SK-N-SH (cell line): ENCODE data around the gene LEF1. TPM values are rescaled to one million over a fixed set of nuclear protein-coding genes. Genes with fewer than 3 reads are reported as not detected.

ENCODE experiments used
- CTCF ChIA-PET: fragments of 300-600, 350-600 bp; formaldehyde crosslinking; extraction: SDS; loops from one replicate; lab custom pipeline; 2021; lab: Yijun Ruan, JAX
- POLR2A ChIA-PET: fragments of 350-600 bp; sonication (Branson Sonifier 250); formaldehyde crosslinking; extraction: SDS; loops from one replicate; lab custom pipeline; 2020; ENCODE audit warnings: antibody characterized with exemption, inconsistent platforms; lab: Yijun Ruan, JAX
- DNase-seq: peaks from one replicate; pipeline ENCODE4 v3.0.0; 2012
- H2AFZ ChIP-seq: fragments of 200-600 bp; sonication (generic); 2 replicates; pipeline ENCODE4 v1.8.1; 2016; ENCODE audit warnings: antibody characterized with exemption, mild to moderate bottlenecking, low read depth
- H3F3A ChIP-seq: fragments of 200-600 bp; sonication (generic); replicated peaks from 2 replicates; pipeline ENCODE3; 2016; ENCODE audit warnings: antibody characterized with exemption, mild to moderate bottlenecking; ENCODE audit not compliant: insufficient read depth
- H3K27ac ChIP-seq, 2 experiments: fragments of 200-500 bp in 1 of 2; fragments of 200-600 bp in 1 of 2; sonication (Bioruptor generic) in 1 of 2; sonication (generic), shearing (Covaris generic) in 1 of 2; 2 replicates each; pipeline versions ENCODE4 v1.5.1 to v1.6.1; 2014 to 2016; ENCODE audit warnings: low read depth in 2 of 2, inconsistent platforms in 1 of 2, low read length in 1 of 2, mild to moderate bottlenecking in 1 of 2, mixed read lengths in 1 of 2
- H3K27me3 ChIP-seq: fragments of 200-600 bp; sonication (generic), shearing (Covaris generic); 2 replicates; pipeline ENCODE4 v1.6.1; 2016; ENCODE audit warnings: mixed run types; ENCODE audit not compliant: insufficient read depth
- H3K36me3 ChIP-seq, 2 experiments: fragments of 200-500 bp in 1 of 2; fragments of 200-600 bp in 1 of 2; sonication (Bioruptor generic) in 1 of 2; sonication (generic) in 1 of 2; replicated peaks in 1 of 2; 2 replicates each; pipeline versions ENCODE3 to v1.5.1; 2014 to 2016; ENCODE audit warnings: low read length in 1 of 2, mild to moderate bottlenecking in 1 of 2; ENCODE audit not compliant: insufficient read depth in 2 of 2, control insufficient read depth in 1 of 2
- H3K4me1 ChIP-seq, 2 experiments: fragments of 200-500 bp in 1 of 2; fragments of 200-600 bp in 1 of 2; sonication (Bioruptor generic) in 1 of 2; sonication (generic), shearing (Covaris generic) in 1 of 2; 2 replicates each; pipeline versions ENCODE4 v1.5.1 to v1.6.1; 2014 to 2016; ENCODE audit warnings: low read depth in 1 of 2, low read length in 1 of 2, mixed run types in 1 of 2; ENCODE audit not compliant: insufficient read depth in 2 of 2, control insufficient read depth in 1 of 2
- H3K4me2 ChIP-seq: fragments of 200-600 bp; sonication (generic), shearing (Covaris generic); 2 replicates; pipeline ENCODE4 v1.6.1; 2017; ENCODE audit warnings: mixed run types
- H3K4me3 ChIP-seq, 2 experiments: fragments of 200-500 bp in 1 of 2; fragments of 200-600 bp in 1 of 2; sonication (Bioruptor generic) in 1 of 2; sonication (generic), shearing (Covaris generic) in 1 of 2; 2 replicates each; pipeline versions ENCODE4 v1.5.1 to v1.8.1; 2014 to 2016; ENCODE audit warnings: low read depth in 2 of 2, inconsistent platforms in 1 of 2, low read length in 1 of 2, mild to moderate bottlenecking in 1 of 2, mixed read lengths in 1 of 2, moderate library complexity in 1 of 2
- H3K79me2 ChIP-seq: fragments of 200-600 bp; sonication (generic); 2 replicates; pipeline ENCODE4 v1.8.1; 2017; ENCODE audit warnings: mild to moderate bottlenecking; ENCODE audit not compliant: insufficient read depth
- H3K9ac ChIP-seq: fragments of 200-600 bp; sonication (generic); 2 replicates; pipeline ENCODE4 v1.6.1; 2017; ENCODE audit warnings: mixed run types
- H3K9me2 ChIP-seq: fragments of 200-600 bp; sonication (generic); 2 replicates; pipeline ENCODE4 v1.6.1; 2017; ENCODE audit warnings: mixed run types
- H3K9me3 ChIP-seq: fragments of 200-600 bp; sonication (generic); 2 replicates; pipeline ENCODE4 v1.6.1; 2017; ENCODE audit warnings: mixed run types, mild to moderate bottlenecking, moderate library complexity
- H4K20me1 ChIP-seq: fragments of 200-600 bp; sonication (generic); 2 replicates; pipeline ENCODE4 v1.6.1; 2017; ENCODE audit warnings: mild to moderate bottlenecking, mixed run types; ENCODE audit not compliant: insufficient read depth
- CHD2 ChIP-seq: fragments of 150-350 bp; IDR thresholded peaks from 2 replicates; pipeline ENCODE4 v1.6.1; 2018; ENCODE audit warnings: low read length; ENCODE audit not compliant: partially characterized antibody
- CTCF ChIP-seq: fragments of 200-600 bp; sonication (generic); IDR thresholded peaks from 2 replicates; pipeline ENCODE4 v1.6.1; 2017; ENCODE audit warnings: antibody characterized with exemption, mild to moderate bottlenecking, moderate library complexity
- ELF1 ChIP-seq: IDR thresholded peaks from 2 replicates; pipeline ENCODE4 v1.4.0; 2012
- EP300 ChIP-seq, 2 experiments: IDR thresholded peaks; 2 replicates each; pipeline versions ENCODE4 v1.4.0 to v1.6.1; 2012; ENCODE audit warnings: borderline replicate concordance in 1 of 2, low read depth in 1 of 2, low read length in 1 of 2
- GATA2 ChIP-seq: sonication (generic); formaldehyde crosslinking; IDR thresholded peaks from 2 replicates; pipeline ENCODE4 v1.5.0; 2020; ENCODE audit warnings: mild to moderate bottlenecking, missing genetic modification reagents
- JUND ChIP-seq: IDR thresholded peaks from 2 replicates; pipeline ENCODE4 v1.4.0; 2012
- MEF2A ChIP-seq: IDR thresholded peaks from 2 replicates; pipeline ENCODE4 v1.4.0; 2012; ENCODE audit warnings: low read depth, borderline replicate concordance
- MXI1 ChIP-seq: IDR thresholded peaks from 2 replicates; pipeline ENCODE4 v1.6.1; 2012; ENCODE audit warnings: mild to moderate bottlenecking, low read depth, low read length, improper control_type of control experiment
- NFIC ChIP-seq: IDR thresholded peaks from 2 replicates; pipeline ENCODE4 v1.4.0; 2012; ENCODE audit warnings: borderline replicate concordance
- RAD21 ChIP-seq: IDR thresholded peaks from 2 replicates; pipeline ENCODE4 v1.6.1; 2012; ENCODE audit warnings: mild to moderate bottlenecking, low read length
- RCOR1 ChIP-seq: fragments of 150-350 bp; IDR thresholded peaks from 2 replicates; pipeline ENCODE4 v1.6.1; 2017; ENCODE audit warnings: antibody characterized with exemption, low read length
- SIN3A ChIP-seq: IDR thresholded peaks from 2 replicates; pipeline ENCODE4 v1.6.1; 2012; ENCODE audit warnings: low read depth, mild to moderate bottlenecking, low read length, moderate library complexity, borderline replicate concordance
- TAF1 ChIP-seq: IDR thresholded peaks from 2 replicates; pipeline ENCODE4 v1.6.1; 2012; ENCODE audit warnings: low read depth, mild to moderate bottlenecking, low read length, moderate library complexity, borderline replicate concordance
- WGBS: methylation state at CpG from one replicate; pipeline ENCODE4 v1.1.6; 2017; ENCODE audit warnings: low lambda C conversion rate; 5-methylcytosine and 5-hydroxymethylcytosine counted together
- polyA plus RNA-seq, 3 experiments: library from polyadenylated mRNA; depleted of rRNA; stranded (reverse); fragments of >200 nt; gene quantifications; 2 replicates each; pipeline ENCODE4 v1.2.3, GENCODE V29; 2012
- TF ChIP-seq, protein P1 (sequence below): IDR thresholded peaks from 2 replicates; pipeline ENCODE4 v1.4.0; 2012; ENCODE audit warnings: low read depth, borderline replicate concordance
- TF ChIP-seq, protein P2 (sequence below): IDR thresholded peaks from 2 replicates; pipeline ENCODE4 v1.4.0; 2012; ENCODE audit warnings: low read depth, borderline replicate concordance
- TF ChIP-seq, protein P3 (sequence below): fragments of 150-350 bp; IDR thresholded peaks from 2 replicates; pipeline ENCODE4 v1.6.1; 2017; ENCODE audit warnings: antibody characterized with exemption, low read length, low read depth, borderline replicate concordance
- TF ChIP-seq, protein P4 (sequence below): IDR thresholded peaks from 2 replicates; pipeline ENCODE4 v1.6.1; 2012; ENCODE audit warnings: mild to moderate bottlenecking, low read depth, low read length, moderate library complexity

Gene LEF1
- polyA plus RNA-seq, 1 of the 3 experiments (the other 2 are of a cell fraction), result 0.36 TPM

- Histone ChIP-seq H3K4me1 (no peaks in the 10 kb centered on the region), H2AFZ (no peak overlapping the region), H3K27me3 (peaks cover 10% of the 10 kb centered on the region; the same call in 1 of the 2 replicates), H3K9me3 (no peaks in the 10 kb centered on the region), H3K27ac (no peak overlapping the region), H3K9me2 (no peaks in the 10 kb centered on the region), H3K79me2 (no peaks in the 10 kb centered on the region), H3K4me2 (no peak overlapping the region), H3K4me3 (no peak overlapping the region), H3K9ac (no peak overlapping the region), H3K36me3 (no peaks in the 10 kb centered on the region), H4K20me1 (no peaks in the 10 kb centered on the region), H3F3A (no peaks in the 10 kb centered on the region)
- TF ChIP-seq GATA2 (CRISPR knock-in tag) (no peak), JUND (no peak), SIN3A (no peak), RCOR1 (no peak), CHD2 (no peak), MXI1 (no peak), CTCF (no peak), TAF1 (no peak), NFIC (no peak), ELF1 (no peak), MEF2A (no peak)
- TF ChIP-seq, protein P1, sequence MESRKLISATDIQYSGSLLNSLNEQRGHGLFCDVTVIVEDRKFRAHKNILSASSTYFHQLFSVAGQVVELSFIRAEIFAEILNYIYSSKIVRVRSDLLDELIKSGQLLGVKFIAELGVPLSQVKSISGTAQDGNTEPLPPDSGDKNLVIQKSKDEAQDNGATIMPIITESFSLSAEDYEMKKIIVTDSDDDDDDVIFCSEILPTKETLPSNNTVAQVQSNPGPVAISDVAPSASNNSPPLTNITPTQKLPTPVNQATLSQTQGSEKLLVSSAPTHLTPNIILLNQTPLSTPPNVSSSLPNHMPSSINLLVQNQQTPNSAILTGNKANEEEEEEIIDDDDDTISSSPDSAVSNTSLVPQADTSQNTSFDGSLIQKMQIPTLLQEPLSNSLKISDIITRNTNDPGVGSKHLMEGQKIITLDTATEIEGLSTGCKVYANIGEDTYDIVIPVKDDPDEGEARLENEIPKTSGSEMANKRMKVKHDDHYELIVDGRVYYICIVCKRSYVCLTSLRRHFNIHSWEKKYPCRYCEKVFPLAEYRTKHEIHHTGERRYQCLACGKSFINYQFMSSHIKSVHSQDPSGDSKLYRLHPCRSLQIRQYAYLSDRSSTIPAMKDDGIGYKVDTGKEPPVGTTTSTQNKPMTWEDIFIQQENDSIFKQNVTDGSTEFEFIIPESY, result no peak
- TF ChIP-seq, protein P2, sequence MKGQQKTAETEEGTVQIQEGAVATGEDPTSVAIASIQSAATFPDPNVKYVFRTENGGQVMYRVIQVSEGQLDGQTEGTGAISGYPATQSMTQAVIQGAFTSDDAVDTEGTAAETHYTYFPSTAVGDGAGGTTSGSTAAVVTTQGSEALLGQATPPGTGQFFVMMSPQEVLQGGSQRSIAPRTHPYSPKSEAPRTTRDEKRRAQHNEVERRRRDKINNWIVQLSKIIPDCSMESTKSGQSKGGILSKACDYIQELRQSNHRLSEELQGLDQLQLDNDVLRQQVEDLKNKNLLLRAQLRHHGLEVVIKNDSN, result no peak
- 2% methylated on average over 4 of the region's 4 CpGs for WGBS
- ChIA-PET POLR2A (no interaction called here), CTCF (interaction anchor here (0.6 to 1.4 kb wide), 2 partner anchors 88 to 117 kb away, joined by 3 to 8 read pairs; no protein-coding TSS in a partner anchor)
- DNase-seq, result no peak
Measured at GRCh38 chr4:108107101-108107500, 61.6 kb downstream of the LEF1 start.

DNA sequence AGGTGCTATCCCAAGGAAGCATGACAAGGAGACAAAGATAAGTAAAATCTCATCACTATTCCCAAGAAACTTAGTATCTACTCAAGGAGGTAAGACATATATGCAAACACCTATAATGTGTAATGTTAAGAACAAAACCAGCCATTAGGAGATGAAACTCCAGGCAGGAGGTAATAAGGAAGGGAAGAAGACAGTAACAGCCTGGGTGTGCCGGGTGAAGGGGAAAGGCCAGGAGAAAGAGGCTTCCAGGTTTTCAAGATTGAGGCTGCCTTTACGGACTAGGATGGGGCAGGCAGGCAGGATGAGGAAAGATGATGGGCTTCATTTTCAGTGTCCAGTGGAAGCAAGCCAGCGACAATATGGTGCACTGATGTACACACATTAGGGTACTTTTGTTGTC lies 62.5 kb downstream of the LEF1 start:
- no peak for DNase-seq
- CTCF ChIA-PET, result interaction anchor here (0.6 kb wide), 1 partner anchor 698 kb away, joined by 3 read pairs; no protein-coding TSS in a partner anchor
- H3K9ac ChIP-seq, result no peak overlapping the region
- no peaks in the 10 kb centered on the region for H3K4me1 ChIP-seq
- no peak overlapping the region for H3K4me3 ChIP-seq
- no peak overlapping the region for H3K4me2 ChIP-seq
- no peaks in the 10 kb centered on the region for H3K79me2 ChIP-seq
- H3K27ac ChIP-seq, result no peak overlapping the region
- 9% methylated on average over 3 of the region's 3 CpGs for WGBS
- H2AFZ ChIP-seq, result no peak overlapping the region
- H4K20me1 ChIP-seq, result no peaks in the 10 kb centered on the region
- H3K36me3 ChIP-seq, result no peaks in the 10 kb centered on the region
- no peaks in the 10 kb centered on the region for H3K9me3 ChIP-seq
- POLR2A ChIA-PET, result no interaction called here
- peaks cover 9% of the 10 kb centered on the region; the same call in 1 of the 2 replicates for H3K27me3 ChIP-seq
- TF ChIP-seq JUND, result no peak
- TF ChIP-seq, protein P3, sequence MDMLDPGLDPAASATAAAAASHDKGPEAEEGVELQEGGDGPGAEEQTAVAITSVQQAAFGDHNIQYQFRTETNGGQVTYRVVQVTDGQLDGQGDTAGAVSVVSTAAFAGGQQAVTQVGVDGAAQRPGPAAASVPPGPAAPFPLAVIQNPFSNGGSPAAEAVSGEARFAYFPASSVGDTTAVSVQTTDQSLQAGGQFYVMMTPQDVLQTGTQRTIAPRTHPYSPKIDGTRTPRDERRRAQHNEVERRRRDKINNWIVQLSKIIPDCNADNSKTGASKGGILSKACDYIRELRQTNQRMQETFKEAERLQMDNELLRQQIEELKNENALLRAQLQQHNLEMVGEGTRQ, result no peak
- TF ChIP-seq EP300 (IDR thresholded peaks at IDR 0.05; ENCODE audit: borderline replicate concordance in 1 of 2, low read depth in 1 of 2, low read length in 1 of 2), result no peak
- TF ChIP-seq NFIC, result no peak
- TF ChIP-seq, protein P4, sequence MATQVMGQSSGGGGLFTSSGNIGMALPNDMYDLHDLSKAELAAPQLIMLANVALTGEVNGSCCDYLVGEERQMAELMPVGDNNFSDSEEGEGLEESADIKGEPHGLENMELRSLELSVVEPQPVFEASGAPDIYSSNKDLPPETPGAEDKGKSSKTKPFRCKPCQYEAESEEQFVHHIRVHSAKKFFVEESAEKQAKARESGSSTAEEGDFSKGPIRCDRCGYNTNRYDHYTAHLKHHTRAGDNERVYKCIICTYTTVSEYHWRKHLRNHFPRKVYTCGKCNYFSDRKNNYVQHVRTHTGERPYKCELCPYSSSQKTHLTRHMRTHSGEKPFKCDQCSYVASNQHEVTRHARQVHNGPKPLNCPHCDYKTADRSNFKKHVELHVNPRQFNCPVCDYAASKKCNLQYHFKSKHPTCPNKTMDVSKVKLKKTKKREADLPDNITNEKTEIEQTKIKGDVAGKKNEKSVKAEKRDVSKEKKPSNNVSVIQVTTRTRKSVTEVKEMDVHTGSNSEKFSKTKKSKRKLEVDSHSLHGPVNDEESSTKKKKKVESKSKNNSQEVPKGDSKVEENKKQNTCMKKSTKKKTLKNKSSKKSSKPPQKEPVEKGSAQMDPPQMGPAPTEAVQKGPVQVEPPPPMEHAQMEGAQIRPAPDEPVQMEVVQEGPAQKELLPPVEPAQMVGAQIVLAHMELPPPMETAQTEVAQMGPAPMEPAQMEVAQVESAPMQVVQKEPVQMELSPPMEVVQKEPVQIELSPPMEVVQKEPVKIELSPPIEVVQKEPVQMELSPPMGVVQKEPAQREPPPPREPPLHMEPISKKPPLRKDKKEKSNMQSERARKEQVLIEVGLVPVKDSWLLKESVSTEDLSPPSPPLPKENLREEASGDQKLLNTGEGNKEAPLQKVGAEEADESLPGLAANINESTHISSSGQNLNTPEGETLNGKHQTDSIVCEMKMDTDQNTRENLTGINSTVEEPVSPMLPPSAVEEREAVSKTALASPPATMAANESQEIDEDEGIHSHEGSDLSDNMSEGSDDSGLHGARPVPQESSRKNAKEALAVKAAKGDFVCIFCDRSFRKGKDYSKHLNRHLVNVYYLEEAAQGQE, result no peak
- TF ChIP-seq RAD21, result no peak
- no peaks in the 10 kb centered on the region for H3K9me2 ChIP-seq
- H3F3A ChIP-seq, result no peaks in the 10 kb centered on the region
